ENCODE measurements around the gene HTR1E.

GRCh38 chr6:87053312-87053711 lies 116.0 kb downstream of the HTR1E start:
- TF ChIP-seq CTCF (IDR thresholded peaks at IDR 0.05; ENCODE audit: low read depth, low read length) (no peak), EZH2phosphoT487 (IDR thresholded peaks at IDR 0.05; ENCODE audit: low read depth) (no peak)

Measured in OCI-LY3 (cell line).